ENCODE data around the gene TMED3. TPM values are rescaled to one million over a fixed set of nuclear protein-coding genes. Genes with fewer than 3 reads are reported as not detected.

TMED3 gene
- total RNA-seq, 2 experiments from 2014 or later, result 40.1 to 41.4 TPM

- ChIA-PET POLR2A (no interaction called here), CTCF (interaction anchor here (0.6 to 3.4 kb wide), 20 partner anchors 12 to 514 kb away, joined by 3 to 26 read pairs (median 4); no protein-coding TSS in a partner anchor)
- Mint-ChIP-seq H3K9me3 (no peaks in the 10 kb centered on the region), H3K4me3 (no peak overlapping the region), H3K4me1 (ENCODE audit: low read depth) (no peaks in the 10 kb centered on the region), H3K27me3 (no peaks in the 10 kb centered on the region), H3K27ac (no peak overlapping the region), H3K36me3 (ENCODE audit: low read depth) (peaks cover 2% of the 10 kb centered on the region)
- no peak for DNase-seq
- intact Hi-C loops (cut with micrococcal nuclease), result no loop called here
- ATAC-seq, result no peak
- no peak for TF ChIP-seq CTCF (IDR thresholded peaks at IDR 0.05)
Measured at GRCh38 chr15:79340315-79340602, 29.3 kb downstream of the TMED3 start.

- TF ChIP-seq CTCF (IDR thresholded peaks at IDR 0.05), result no peak
- intact Hi-C loops (cut with micrococcal nuclease), result no loop called here
- POLR2A ChIA-PET, result no interaction called here
- Mint-ChIP-seq H3K27ac (no peak overlapping the region), H3K4me1 (ENCODE audit: low read depth) (no peaks in the 10 kb centered on the region), H3K27me3 (no peaks in the 10 kb centered on the region), H3K36me3 (ENCODE audit: low read depth) (peaks cover 4% of the 10 kb centered on the region), H3K4me3 (no peak overlapping the region), H3K9me3 (no peaks in the 10 kb centered on the region)
- CTCF ChIA-PET, result interaction anchor here (2.6 to 3.4 kb wide), 2 partner anchors 40 to 255 kb away, joined by 18 to 26 read pairs; no protein-coding TSS in a partner anchor
- no peak for DNase-seq
- ATAC-seq, result no peak
Measured at GRCh38 chr15:79341396-79341795, 30.5 kb downstream of the TMED3 start.

GRCh38 chr15:79349525-79349924 lies 38.6 kb downstream of the TMED3 start:
- ChIA-PET CTCF (no interaction called here), POLR2A (no interaction called here)
- no peak for ATAC-seq
- TF ChIP-seq CTCF (IDR thresholded peaks at IDR 0.05), result no peak
- intact Hi-C loops (cut with micrococcal nuclease), result no loop called here
- no peak for DNase-seq
- peaks cover 6% of the 10 kb centered on the region for H3K36me3 Mint-ChIP-seq (ENCODE audit: low read depth)
- no peaks in the 10 kb centered on the region for H3K4me1 Mint-ChIP-seq (ENCODE audit: low read depth)
- H3K27me3 Mint-ChIP-seq, result no peaks in the 10 kb centered on the region
- H3K9me3 Mint-ChIP-seq, result no peaks in the 10 kb centered on the region
- H3K27ac Mint-ChIP-seq, result no peak overlapping the region
- no peak overlapping the region for H3K4me3 Mint-ChIP-seq

GRCh38 chr15:79352206-79352605 lies 41.3 kb downstream of the TMED3 start:
- intact Hi-C loops (cut with micrococcal nuclease), result no loop called here
- H3K27ac Mint-ChIP-seq, result no peak overlapping the region
- no peak for ATAC-seq
- H3K4me1 Mint-ChIP-seq (ENCODE audit: low read depth), result no peaks in the 10 kb centered on the region
- TF ChIP-seq CTCF (IDR thresholded peaks at IDR 0.05), result no peak
- ChIA-PET CTCF (interaction anchor here (0.6 to 0.8 kb wide), 2 partner anchors 12 to 244 kb away, joined by 3 to 4 read pairs; no protein-coding TSS in a partner anchor), POLR2A (no interaction called here)
- DNase-seq, result no peak
- H3K9me3 Mint-ChIP-seq, result no peaks in the 10 kb centered on the region
- H3K27me3 Mint-ChIP-seq, result no peaks in the 10 kb centered on the region
- H3K36me3 Mint-ChIP-seq (ENCODE audit: low read depth), result no peaks in the 10 kb centered on the region
- no peak overlapping the region for H3K4me3 Mint-ChIP-seq

DNA sequence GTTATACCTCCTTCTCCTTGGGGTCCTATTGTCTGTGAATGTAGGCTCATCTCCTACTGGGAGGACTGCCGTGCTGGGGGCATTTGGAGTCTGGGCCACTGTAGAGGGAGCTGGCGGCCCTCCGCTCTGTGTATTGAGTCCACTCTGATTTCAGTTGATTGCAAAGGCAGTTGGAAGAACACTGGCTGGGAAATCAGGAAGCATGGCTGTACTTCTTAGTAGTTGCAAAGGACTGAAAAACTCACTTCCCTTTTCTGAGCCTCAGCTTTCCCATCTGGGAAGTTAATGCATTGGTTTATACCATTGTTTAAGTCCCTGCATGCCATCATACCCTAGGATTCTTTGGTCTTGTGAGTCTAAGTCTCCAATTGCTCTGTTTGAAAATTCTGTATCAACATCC lies 46.7 kb downstream of the TMED3 start:
- Mint-ChIP-seq H3K4me1 (ENCODE audit: low read depth) (no peaks in the 10 kb centered on the region), H3K4me3 (no peak overlapping the region), H3K36me3 (ENCODE audit: low read depth) (peaks cover 3% of the 10 kb centered on the region), H3K27me3 (no peaks in the 10 kb centered on the region), H3K27ac (no peak overlapping the region), H3K9me3 (no peaks in the 10 kb centered on the region)
- TF ChIP-seq CTCF (IDR thresholded peaks at IDR 0.05), result no peak
- CTCF ChIA-PET, result interaction anchor here (0.8 kb wide), 1 partner anchor 17 kb away, joined by 3 read pairs; no protein-coding TSS in a partner anchor
- ATAC-seq (no peak), DNase-seq (no peak)
- intact Hi-C loops (cut with micrococcal nuclease), result no loop called here
- POLR2A ChIA-PET, result no interaction called here

Data from activated CD8-positive, alpha-beta T cell treated with anti-CD3 and anti-CD28 coated beads for 36 hours (primary cell).